Gastroesophageal sphincter (tissue), 4 donors: ENCODE data around the gene UCHL5. TPM values are rescaled to one million over a fixed set of nuclear protein-coding genes. Genes with fewer than 3 reads are reported as not detected.

ENCODE experiments used
- ATAC-seq: fragments of 150-250 bp; one replicate; pipeline ENCODE4 v1.9.1; 2016; ENCODE audit warnings: mild to moderate bottlenecking, moderate library complexity
- H3K27ac ChIP-seq, 4 donors: fragments of 200-600 bp; sonication (generic) in 3 of 4; 1 replicate in 3 of 4; 2 replicates in 1 of 4; pipeline ENCODE4 v1.5.1; 2016 to 2019
- H3K27me3 ChIP-seq: fragments of 200-600 bp; sonication (generic); one replicate; pipeline ENCODE4 v1.5.1; 2019
- H3K36me3 ChIP-seq, 2 donors: fragments of 200-600 bp; sonication (generic); one replicate each; pipeline ENCODE4 v1.5.1; 2019; ENCODE audit warnings: control low read depth in 1 of 2
- H3K4me1 ChIP-seq, 3 donors: fragments of 200-600 bp; sonication (generic); 1 replicate in 2 of 3; 2 replicates in 1 of 3; pipeline ENCODE4 v1.5.1; 2016 to 2019; ENCODE audit warnings: control low read depth in 2 of 3
- H3K4me3 ChIP-seq, 2 donors: fragments of 200-600 bp; sonication (generic); one replicate each; pipeline ENCODE4 v1.5.1; 2019; ENCODE audit warnings: mild to moderate bottlenecking in 1 of 2, moderate library complexity in 1 of 2
- H3K9me3 ChIP-seq, 3 donors: fragments of 200-600 bp; sonication (generic); one replicate each; pipeline ENCODE4 v1.5.1; 2017 to 2019; ENCODE audit warnings: control low read depth in 2 of 3
- EP300 ChIP-seq: sonication (generic); formaldehyde crosslinking; IDR thresholded peaks from one replicate; pipeline ENCODE4 v1.6.1; 2017; ENCODE audit warnings: antibody characterized with exemption, mild to moderate bottlenecking
- POLR2A ChIP-seq, 2 donors: fragments of 450-650 bp; IDR thresholded peaks; one replicate each; pipeline ENCODE4 v1.6.1; 2017; ENCODE audit warnings: antibody characterized with exemption in 2 of 2, mild to moderate bottlenecking in 2 of 2, moderate library complexity in 1 of 2
- POLR2AphosphoS5 ChIP-seq: sonication (generic); formaldehyde crosslinking; IDR thresholded peaks from one replicate; pipeline ENCODE4 v1.6.1; 2017; ENCODE audit warnings: antibody characterized with exemption
- WGBS, 2 donors: methylation state at CpG; one replicate each; pipeline ENCODE4 v1.1.5; 2018; ENCODE audit warnings: low coverage in 1 of 2; 5-methylcytosine and 5-hydroxymethylcytosine counted together
- total RNA-seq, 4 donors: library from RNA; depleted of rRNA; stranded (reverse); fragments of >200 nt; gene quantifications; one replicate each; pipeline ENCODE4 v1.1.0, GENCODE V29; 2016
- TF ChIP-seq, protein P1 (sequence below), 4 experiments: fragments of 200-600 bp in 2 of 4; fragments of 450-650 bp in 2 of 4; sonication (generic) in 1 of 4; IDR thresholded peaks; one replicate each; pipeline ENCODE4 v1.5.1; 2017 to 2019; ENCODE audit warnings: antibody characterized with exemption in 4 of 4, mild to moderate bottlenecking in 2 of 4, moderate library complexity in 2 of 4

The UCHL5 gene, protein sequence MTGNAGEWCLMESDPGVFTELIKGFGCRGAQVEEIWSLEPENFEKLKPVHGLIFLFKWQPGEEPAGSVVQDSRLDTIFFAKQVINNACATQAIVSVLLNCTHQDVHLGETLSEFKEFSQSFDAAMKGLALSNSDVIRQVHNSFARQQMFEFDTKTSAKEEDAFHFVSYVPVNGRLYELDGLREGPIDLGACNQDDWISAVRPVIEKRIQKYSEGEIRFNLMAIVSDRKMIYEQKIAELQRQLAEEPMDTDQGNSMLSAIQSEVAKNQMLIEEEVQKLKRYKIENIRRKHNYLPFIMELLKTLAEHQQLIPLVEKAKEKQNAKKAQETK
- total RNA-seq: 10 to 100 TPM; 24.1 to 42.7 (median 32.8) TPM

DNA sequence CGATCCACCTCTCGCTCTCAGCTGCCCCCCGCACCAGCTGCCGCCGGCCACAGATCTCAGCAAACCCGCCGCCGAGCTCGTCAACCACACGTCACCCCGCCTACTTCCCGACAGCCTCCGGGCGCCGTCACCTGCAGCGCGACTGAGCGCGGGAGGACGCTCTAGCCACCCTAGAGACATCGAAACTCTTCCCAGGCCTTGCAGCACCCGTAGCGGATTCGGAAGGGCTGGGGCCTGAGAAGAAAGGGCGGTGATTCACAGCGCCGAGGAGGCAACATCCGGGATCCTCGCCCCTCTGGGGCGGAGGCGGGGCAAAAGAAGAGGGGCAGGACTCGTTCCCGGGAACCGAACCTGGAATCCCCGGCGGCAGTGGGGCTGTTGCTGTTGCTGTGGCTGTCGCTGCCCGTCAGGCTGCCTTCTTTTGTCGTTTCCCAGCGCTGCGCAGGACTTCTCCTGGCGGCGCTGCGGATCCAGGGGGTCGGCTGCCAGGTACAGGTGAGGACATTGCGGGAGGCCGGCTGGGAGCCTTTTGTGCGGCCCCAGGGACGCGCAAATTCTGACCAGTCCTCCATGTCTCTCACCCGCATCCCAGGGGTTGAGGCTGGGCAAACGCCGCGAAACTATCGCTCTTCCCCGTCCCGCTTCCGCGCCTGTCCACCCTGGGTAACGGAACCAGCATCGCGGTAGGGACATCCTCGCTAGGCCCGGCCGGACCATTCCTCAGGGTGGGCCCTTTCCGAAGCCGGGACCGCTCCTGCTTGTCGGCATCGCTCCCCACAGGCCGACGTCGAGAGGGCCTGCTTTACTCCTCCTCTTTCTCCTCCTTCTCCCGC lies at the start of gene UCHL5, which contains the start of gene RO60:
Gene UCHL5, minus strand, starts transcription at position 79 of the 833 bp plus-strand sequence. CDS start 100 bp downstream, outside the sequence.
Gene RO60, plus strand, starts transcription at position 331 of the 833 bp plus-strand sequence. CDS start 9,443 bp downstream, outside the sequence.
- Histone ChIP-seq H3K36me3 (no peaks in the 10 kb centered on the region), H3K4me1 (peaks cover 12 to 69% (median 25%) of the 10 kb centered on the region in 3 donors), H3K27me3 (no peaks in the 10 kb centered on the region), H3K27ac (peak within 1 kb of the TSS; percentile 97 to 99 (median 98)), H3K4me3 (peak within 1 kb of the TSS; percentile 81 to 92), H3K9me3 (no peaks in the 10 kb centered on the region)
- TF ChIP-seq POLR2A (IDR thresholded peaks at IDR 0.05) (peak; percentile 44 to 71), POLR2AphosphoS5 (peak; percentile 94), EP300 (no peak)
- 0% methylated on average over 1 to 9 of the region's 74 CpGs for WGBS, 2 donors
- peak; percentile 98 for ATAC-seq

DNA sequence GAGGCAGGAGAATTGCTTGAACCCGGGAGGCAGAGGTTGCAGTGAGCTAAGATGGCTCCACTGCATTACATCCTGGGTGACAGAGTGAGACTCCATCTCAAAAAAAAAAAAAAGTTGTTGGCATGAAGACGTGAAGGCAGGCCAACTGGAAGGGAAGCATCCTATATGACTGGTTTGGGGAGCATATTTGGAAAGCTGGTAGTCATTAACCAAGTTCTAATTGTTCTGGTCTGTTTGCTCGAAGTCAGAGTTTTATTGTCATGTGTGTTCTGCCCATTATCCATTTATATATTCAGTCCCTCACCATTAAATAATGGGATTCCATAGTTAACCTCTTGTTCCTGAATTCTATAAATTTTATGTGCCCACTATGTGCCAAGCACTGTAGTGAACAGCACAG lies 49.3 kb upstream of the UCHL5 start:
- Histone ChIP-seq H3K27ac (no peak overlapping the region), H3K4me3 (no peak overlapping the region), H3K27me3 (no peaks in the 10 kb centered on the region), H3K4me1 (peaks cover 0 to 30% (median 2%) of the 10 kb centered on the region in 3 donors), H3K9me3 (no peaks in the 10 kb centered on the region), H3K36me3 (no peaks in the 10 kb centered on the region)
- ATAC-seq: no peak
- 86 to 93% methylated on average over 2 to 3 of the region's 3 CpGs for WGBS, 2 donors
- TF ChIP-seq POLR2AphosphoS5 (no peak), POLR2A (IDR thresholded peaks at IDR 0.05) (no peak), EP300 (no peak)
- TF ChIP-seq, protein P1, sequence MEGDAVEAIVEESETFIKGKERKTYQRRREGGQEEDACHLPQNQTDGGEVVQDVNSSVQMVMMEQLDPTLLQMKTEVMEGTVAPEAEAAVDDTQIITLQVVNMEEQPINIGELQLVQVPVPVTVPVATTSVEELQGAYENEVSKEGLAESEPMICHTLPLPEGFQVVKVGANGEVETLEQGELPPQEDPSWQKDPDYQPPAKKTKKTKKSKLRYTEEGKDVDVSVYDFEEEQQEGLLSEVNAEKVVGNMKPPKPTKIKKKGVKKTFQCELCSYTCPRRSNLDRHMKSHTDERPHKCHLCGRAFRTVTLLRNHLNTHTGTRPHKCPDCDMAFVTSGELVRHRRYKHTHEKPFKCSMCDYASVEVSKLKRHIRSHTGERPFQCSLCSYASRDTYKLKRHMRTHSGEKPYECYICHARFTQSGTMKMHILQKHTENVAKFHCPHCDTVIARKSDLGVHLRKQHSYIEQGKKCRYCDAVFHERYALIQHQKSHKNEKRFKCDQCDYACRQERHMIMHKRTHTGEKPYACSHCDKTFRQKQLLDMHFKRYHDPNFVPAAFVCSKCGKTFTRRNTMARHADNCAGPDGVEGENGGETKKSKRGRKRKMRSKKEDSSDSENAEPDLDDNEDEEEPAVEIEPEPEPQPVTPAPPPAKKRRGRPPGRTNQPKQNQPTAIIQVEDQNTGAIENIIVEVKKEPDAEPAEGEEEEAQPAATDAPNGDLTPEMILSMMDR (IDR thresholded peaks at IDR 0.05): no peak

DNA sequence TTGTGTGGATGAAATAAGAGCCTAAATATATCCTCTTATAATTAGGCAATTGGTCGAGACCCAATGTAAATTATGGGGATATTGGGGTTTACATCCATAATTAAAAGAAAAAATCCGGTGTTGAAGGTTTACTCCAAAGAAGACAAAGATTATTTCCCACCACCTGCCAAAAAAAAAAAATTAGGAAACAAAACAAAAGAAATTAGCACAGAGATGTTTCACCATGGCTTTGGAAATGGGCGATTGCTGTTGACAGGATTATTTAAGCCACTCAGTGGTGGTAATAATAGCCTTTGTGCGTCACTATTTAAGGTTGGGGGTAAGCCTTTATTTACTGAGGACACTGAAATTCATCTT lies 46.6 kb upstream of the UCHL5 start:
- TF ChIP-seq, protein P1 (IDR thresholded peaks at IDR 0.05): no peak
- TF ChIP-seq EP300 (no peak), POLR2A (IDR thresholded peaks at IDR 0.05) (no peak), POLR2AphosphoS5 (no peak)
- no peak for ATAC-seq
- WGBS, 2 donors: 39 to 40% methylated on average over 4 of the region's 4 CpGs

DNA sequence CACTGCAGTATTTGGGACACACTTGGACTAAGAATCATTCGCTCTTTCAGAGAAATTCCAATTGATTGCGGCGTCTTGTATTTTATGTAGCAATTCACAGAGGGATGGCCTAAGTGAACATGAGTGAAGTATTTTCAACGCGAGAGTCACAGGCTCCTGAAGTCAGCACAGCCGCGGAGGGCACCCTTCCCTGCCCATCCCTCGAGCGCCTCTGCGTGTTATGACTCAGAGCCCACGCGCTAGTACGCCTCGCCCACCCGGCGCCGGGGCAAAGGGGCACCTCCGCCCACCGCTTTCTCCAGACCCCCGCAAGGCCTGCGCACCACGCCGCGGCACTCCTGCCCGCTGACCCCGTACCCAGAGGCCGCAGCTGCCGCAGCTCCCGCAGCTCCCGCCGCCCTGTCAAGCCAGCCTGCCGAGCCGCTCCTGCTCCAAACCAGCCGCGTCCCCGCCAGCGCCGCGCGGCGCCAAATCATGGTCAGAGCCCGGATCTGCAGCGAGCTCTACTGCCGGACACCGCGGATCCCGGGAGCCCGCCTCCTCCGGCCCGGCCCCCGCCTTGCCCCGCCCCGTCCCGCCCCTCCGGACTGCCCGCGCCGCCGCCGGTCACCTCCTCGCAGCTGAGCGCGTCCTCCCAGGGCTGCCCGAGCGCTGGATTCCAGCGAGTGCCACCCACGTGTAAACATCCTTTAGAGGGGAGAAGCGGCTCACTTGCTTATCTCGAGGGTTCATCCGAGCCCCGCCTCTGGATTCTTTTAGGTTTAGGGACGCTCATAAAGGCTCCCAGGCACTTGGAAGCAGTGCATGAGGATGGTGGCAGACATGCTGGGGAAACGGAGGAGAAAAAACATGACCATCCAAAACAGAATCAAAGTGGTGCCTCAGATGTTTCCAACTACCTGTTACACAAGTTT lies 46.0 kb upstream of the UCHL5 start, which contains the start of gene GLRX2:
Gene GLRX2, minus strand, starts transcription at position 508 of the 914 bp plus-strand sequence. Its CDS starts 32 bp downstream, at position 476.
- peaks cover 2 to 27% (median 5%) of the 10 kb centered on the region in 3 donors for H3K4me1 ChIP-seq
- H3K27ac ChIP-seq: peak within 1 kb of the TSS; percentile 93 to 99 (median 96)
- peaks cover 0 to 7% of the 10 kb centered on the region in 2 donors for H3K36me3 ChIP-seq
- no peaks in the 10 kb centered on the region for H3K27me3 ChIP-seq
- no peaks in the 10 kb centered on the region for H3K9me3 ChIP-seq
- ATAC-seq: peak; percentile 97
- peak within 1 kb of the TSS; percentile 91 to 92 for H3K4me3 ChIP-seq
- TF ChIP-seq POLR2A (IDR thresholded peaks at IDR 0.05) (peak; percentile 83 to 84), POLR2AphosphoS5 (peak; percentile 63), EP300 (no peak)
- TF ChIP-seq, protein P1 (IDR thresholded peaks at IDR 0.05): peak in 2 of 4 experiments; percentile 1 to 49
- WGBS, 2 donors: 0 to 5% methylated on average over 4 to 6 of the region's 73 CpGs

More for the DNA sequence above, 46.6 kb upstream of the UCHL5 start:
- Histone ChIP-seq H3K4me3 (peak overlapping the region; percentile 91 to 92), H3K27me3 (no peaks in the 10 kb centered on the region), H3K9me3 (no peaks in the 10 kb centered on the region), H3K4me1 (peaks cover 2 to 27% (median 5%) of the 10 kb centered on the region in 3 donors), H3K27ac (peak overlapping the region; percentile 93 to 99 (median 96)), H3K36me3 (peaks cover 0 to under 1% of the 10 kb centered on the region in 2 donors)
